Measurements from ENCODE around the gene LRMDA. TPM values are rescaled to one million over a fixed set of nuclear protein-coding genes. Genes with fewer than 3 reads are reported as not detected.

The LRMDA gene
- total and polyA plus RNA-seq, 7 donors: 2.8 to 22.2 (median 9.0) TPM

DNA sequence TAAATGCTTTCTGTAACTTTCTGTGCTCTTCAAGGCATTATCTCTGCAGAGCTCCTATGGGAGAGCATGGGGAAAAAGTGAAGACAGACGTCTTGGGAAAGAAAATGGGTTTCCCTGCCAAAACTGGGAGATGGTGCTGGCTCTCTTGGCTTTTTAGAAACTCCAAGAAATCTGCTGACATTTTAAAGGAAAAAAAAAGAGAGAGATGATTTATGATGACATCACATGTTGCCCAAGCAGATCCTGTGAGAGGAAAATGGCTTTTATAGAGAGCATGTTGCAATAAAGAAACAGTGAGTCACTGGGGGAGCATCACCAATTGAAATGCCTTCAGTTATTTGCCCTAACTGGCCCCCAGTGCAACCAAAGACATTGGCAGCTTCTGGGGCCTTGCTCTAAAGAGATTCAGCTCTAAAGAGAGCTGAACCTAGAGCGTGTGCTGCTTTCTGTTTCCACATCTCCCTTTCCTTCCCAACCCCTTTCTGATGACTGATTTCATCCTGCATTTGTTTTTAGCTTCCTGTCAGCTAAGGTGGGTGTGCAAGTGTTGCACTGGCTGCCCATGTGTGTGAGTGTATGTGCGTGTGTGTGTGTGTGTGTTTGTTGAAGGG lies 37.7 kb downstream of the LRMDA start:
- DNase-seq: peak; percentile 85
- no peaks in the 10 kb centered on the region for H3K27me3 ChIP-seq
- TF ChIP-seq POLR2AphosphoS5 (IDR thresholded peaks at IDR 0.05) (peak; percentile 73 to 91 (median 87)), EP300 (IDR thresholded peaks at IDR 0.05) (peak in 3 of 4 donors; percentile 32 to 72 (median 68)), POLR2A (IDR thresholded peaks at IDR 0.05) (no peak)
- TF ChIP-seq, protein P1, sequence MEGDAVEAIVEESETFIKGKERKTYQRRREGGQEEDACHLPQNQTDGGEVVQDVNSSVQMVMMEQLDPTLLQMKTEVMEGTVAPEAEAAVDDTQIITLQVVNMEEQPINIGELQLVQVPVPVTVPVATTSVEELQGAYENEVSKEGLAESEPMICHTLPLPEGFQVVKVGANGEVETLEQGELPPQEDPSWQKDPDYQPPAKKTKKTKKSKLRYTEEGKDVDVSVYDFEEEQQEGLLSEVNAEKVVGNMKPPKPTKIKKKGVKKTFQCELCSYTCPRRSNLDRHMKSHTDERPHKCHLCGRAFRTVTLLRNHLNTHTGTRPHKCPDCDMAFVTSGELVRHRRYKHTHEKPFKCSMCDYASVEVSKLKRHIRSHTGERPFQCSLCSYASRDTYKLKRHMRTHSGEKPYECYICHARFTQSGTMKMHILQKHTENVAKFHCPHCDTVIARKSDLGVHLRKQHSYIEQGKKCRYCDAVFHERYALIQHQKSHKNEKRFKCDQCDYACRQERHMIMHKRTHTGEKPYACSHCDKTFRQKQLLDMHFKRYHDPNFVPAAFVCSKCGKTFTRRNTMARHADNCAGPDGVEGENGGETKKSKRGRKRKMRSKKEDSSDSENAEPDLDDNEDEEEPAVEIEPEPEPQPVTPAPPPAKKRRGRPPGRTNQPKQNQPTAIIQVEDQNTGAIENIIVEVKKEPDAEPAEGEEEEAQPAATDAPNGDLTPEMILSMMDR (IDR thresholded peaks at IDR 0.05): no peak
- H3K4me1 ChIP-seq: peaks cover 0 to 56% (median 44%) of the 10 kb centered on the region in 4 donors
- H3K36me3 ChIP-seq: no peaks in the 10 kb centered on the region
- intact Hi-C loops (cut with DNase I): loop anchor here (2.0 kb wide), 1 partner anchor 40 kb away; no protein-coding TSS in a partner anchor
- WGBS, 2 donors: 53 to 79% methylated on average over 3 of the region's 3 CpGs
- H3K4me3 ChIP-seq: no peak overlapping the region
- no peaks in the 10 kb centered on the region for H3K9me3 ChIP-seq
- peak overlapping the region; percentile 43 to 62 (median 54) for H3K27ac ChIP-seq

DNA sequence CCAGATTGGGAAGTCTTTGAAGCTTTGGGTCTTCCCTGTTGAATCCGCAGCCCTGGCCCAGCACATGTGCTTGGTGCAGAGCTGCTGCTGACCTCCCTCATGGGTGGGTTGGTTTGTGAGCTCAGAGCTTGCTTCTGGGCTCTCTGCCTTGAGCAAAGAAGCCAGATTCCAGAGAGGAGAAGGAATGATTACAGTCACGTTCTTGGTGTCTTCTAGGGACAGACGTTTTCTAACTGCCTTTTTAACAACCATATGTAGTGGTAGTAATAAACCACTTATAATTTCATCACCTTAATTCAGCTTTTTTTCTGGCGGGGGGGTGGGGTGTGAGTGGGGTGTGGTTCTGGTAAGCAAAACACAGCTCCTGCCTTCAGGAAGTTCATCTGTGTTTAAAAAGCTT lies 39.5 kb downstream of the LRMDA start:
- Histone ChIP-seq H3K27ac (no peak overlapping the region), H3K4me1 (peaks cover 0 to 38% (median 31%) of the 10 kb centered on the region in 4 donors), H3K4me3 (no peak overlapping the region), H3K9me3 (no peaks in the 10 kb centered on the region), H3K27me3 (no peaks in the 10 kb centered on the region), H3K36me3 (no peaks in the 10 kb centered on the region)
- DNase-seq: no peak
- intact Hi-C loops (cut with DNase I): no loop called here
- no peak for TF ChIP-seq EP300 (IDR thresholded peaks at IDR 0.05)
- peak in 1 of 4 donors; percentile 42 for TF ChIP-seq POLR2AphosphoS5 (IDR thresholded peaks at IDR 0.05)
- TF ChIP-seq POLR2A (IDR thresholded peaks at IDR 0.05): no peak
- TF ChIP-seq, protein P1 (IDR thresholded peaks at IDR 0.05): no peak
- 22 to 57% methylated on average over 4 of the region's 4 CpGs for WGBS, 2 donors

DNA sequence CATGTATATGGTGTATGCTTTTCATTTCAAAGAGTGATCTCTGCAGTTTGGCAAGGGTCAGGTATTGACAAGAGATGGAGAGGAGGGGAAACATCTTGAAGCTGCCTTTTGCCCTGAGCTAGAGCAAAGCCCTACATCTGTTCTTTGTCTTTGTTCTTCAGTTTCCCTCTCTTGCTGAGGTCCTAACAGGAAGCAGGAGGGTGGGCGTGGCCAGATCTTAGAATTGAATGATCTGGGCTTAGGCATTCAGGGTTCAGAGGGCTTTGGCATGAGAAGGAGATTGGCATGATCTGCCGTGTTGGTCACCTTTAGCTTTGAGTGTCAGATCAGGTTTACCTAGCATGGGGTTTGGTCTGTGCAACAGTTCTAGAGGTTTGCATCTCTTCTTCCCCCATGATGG lies 41.3 kb downstream of the LRMDA start:
- TF ChIP-seq, protein P1 (IDR thresholded peaks at IDR 0.05): no peak
- no peak for TF ChIP-seq POLR2A (IDR thresholded peaks at IDR 0.05)
- no peak for TF ChIP-seq POLR2AphosphoS5 (IDR thresholded peaks at IDR 0.05)
- no peak for TF ChIP-seq EP300 (IDR thresholded peaks at IDR 0.05)
- H3K4me3 ChIP-seq: no peak overlapping the region
- no peaks in the 10 kb centered on the region for H3K27me3 ChIP-seq
- WGBS, 2 donors: 56 to 71% methylated on average over 2 of the region's 2 CpGs
- no peaks in the 10 kb centered on the region for H3K9me3 ChIP-seq
- peaks cover 0 to 32% (median 29%) of the 10 kb centered on the region in 4 donors for H3K4me1 ChIP-seq
- no peak overlapping the region for H3K27ac ChIP-seq
- H3K36me3 ChIP-seq: no peaks in the 10 kb centered on the region
- intact Hi-C loops (cut with DNase I): no loop called here
- DNase-seq: no peak

DNA sequence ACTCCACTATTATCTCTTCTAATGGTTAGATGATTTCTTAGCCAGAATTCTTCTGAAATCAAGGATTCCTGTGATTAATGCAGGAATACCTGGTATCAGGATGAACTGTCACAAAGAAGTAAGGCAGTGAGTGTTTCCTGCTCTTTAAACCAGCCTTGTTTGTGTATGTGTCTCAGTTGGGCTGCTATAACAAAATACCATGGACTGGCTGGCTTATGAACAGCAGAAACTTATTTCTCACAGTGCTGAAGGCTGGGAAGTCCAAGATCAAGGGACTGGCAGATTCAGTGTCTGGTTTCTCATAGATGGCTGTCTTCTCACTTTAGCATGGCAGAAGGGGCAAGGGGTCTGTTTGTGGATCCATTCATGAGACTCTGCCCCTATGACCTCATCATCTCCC lies 42.7 kb downstream of the LRMDA start:
- Histone ChIP-seq H3K27ac (no peak overlapping the region), H3K9me3 (no peaks in the 10 kb centered on the region), H3K27me3 (no peaks in the 10 kb centered on the region), H3K36me3 (no peaks in the 10 kb centered on the region), H3K4me3 (no peak overlapping the region), H3K4me1 (peaks cover 0 to 24% (median 21%) of the 10 kb centered on the region in 4 donors)
- intact Hi-C loops (cut with DNase I): no loop called here
- no peak for DNase-seq
- TF ChIP-seq EP300 (IDR thresholded peaks at IDR 0.05) (no peak), POLR2AphosphoS5 (IDR thresholded peaks at IDR 0.05) (no peak), POLR2A (IDR thresholded peaks at IDR 0.05) (no peak)
- TF ChIP-seq, protein P1 (IDR thresholded peaks at IDR 0.05): no peak

Data from sigmoid colon (tissue), 7 donors.